Measurements from ENCODE around the gene WNK1.
"Not testable (repeated sequence)": the region's sequence is repeated elsewhere in the genome, so short reads cannot be mapped to it uniquely, and the experiment has no call there.

The WNK1 gene

GRCh38 chr12:779745-780734 is 27.7 kb downstream of the WNK1 start:
- no peak for DNase-seq

GRCh38 chr12:780750-781379 is 28.5 kb downstream of the WNK1 start:
- DNase-seq: no peak

DNA sequence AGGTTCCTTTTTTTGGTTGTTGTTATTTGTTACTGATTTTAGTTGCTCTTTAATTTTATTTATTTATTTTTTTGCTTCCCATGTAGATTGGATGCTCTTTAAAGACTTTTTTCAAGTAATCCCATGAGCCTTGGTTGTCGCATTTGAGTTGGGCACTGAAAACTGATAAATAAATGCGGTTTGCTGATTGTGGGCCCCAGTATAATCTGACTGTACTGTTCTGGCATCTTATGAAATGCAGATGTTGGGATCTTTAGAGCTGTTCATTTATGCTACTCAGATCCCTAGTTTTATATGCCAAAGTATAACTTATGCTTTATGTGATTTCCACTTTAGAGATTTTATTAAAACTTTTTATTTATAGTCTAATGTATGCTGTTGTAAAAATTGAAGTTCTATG is 33.3 kb downstream of the WNK1 start:
- no peak for DNase-seq

DNA sequence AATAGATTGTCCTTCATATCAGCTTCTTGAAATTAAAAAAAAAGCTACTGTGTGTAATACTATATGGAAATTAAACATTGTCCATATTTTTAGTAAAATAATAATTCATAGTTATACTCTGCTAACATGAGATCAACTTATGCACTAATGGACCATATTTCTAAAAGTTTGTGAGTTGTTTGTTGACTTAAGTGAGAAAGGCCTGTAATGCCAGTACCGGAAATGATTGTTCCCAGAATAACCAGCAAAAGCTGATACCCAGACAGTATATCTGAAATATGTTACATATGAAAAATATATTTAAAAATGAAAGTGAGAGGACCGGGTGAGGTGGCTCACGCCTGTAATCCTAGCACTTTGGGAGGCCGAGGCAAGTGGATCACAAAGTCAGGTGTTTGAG is 35.9 kb downstream of the WNK1 start:
- DNase-seq: no peak

DNA sequence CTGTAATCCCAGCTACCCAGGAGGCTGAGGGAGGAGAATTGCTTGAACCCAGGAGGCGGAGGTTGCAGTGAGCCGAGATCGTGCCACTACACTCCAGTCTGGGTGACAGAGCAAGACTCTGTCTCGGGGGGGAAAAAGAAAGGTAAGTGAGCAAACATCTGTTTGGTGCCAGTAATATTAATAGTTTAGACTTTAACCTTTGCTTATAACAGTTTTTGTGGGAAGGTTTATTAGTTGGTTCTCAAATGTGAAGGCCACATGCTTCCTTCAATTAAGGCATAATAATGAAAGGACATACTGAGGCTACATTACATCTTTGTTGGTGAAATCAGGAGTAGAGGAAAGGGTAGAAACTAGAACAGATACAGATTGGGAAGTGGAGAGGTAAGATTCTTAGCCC is 36.4 kb downstream of the WNK1 start:
- DNase-seq: not testable (repeated sequence)

GRCh38 chr12:789852-790563 is 37.6 kb downstream of the WNK1 start:
- no peak for DNase-seq

DNA sequence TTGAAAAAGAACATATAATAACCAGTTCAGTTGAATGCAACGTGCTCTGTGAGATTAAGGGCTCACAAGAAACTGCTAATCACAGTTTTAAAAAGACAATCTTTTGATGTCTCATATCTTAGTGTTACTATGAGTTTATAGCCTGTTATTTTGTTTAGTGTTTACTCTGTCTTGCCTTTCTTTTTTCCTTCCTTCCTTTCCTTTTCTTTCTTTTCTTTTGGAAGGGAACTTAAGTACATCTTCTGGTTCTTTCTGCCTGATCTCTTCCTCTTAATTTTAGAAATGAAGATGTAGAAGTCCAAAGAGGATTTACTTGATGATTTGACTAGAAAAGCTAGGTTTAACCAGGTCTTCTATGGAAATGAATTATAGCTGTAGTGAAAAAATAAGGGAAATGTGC is 38.2 kb downstream of the WNK1 start:
- no peak for DNase-seq

DNA sequence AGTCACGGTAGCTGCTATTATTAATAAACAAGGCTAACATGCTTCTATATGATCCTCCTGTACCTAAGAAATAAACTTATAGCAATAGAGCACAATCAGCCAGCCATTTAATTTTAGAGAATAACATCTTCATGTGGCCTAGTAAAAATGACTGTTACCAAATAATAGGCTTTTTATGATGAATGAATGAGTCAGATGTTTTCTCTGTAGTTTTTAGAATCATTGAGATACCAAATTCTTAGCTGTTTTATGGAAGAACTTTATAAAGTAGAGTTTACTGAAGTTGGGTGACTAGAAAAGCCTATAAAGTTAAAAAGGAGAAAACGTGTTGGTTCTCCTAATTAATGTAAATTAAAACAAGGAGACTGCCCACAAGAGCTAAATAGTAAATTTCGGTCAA is 40.7 kb downstream of the WNK1 start:
- DNase-seq: no peak

- DNase-seq: no peak
These were observed 41.3 kb downstream of the WNK1 start for GRCh38 chr12:793711-794110.

- DNase-seq: no peak
These were observed 42.9 kb downstream of the WNK1 start for GRCh38 chr12:795305-795704.

DNA sequence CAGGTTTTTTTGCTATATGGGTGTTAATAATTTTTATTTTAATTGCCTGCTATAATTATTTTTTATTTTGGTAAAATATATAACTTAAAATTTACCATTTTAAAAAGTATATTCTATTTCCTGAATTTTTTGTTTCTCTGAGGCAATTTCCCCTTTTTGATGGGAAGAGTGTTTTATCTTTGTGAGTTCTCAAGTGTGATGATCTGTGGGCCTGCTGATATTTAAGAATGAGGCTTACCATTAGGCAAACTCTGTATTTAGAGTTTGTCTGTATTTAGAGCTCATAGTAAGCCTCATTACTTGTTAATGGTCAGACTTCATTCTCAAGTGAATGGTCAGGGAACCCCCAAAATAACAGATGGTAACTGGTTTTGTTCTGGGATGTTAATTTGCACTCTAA is 48.0 kb downstream of the WNK1 start:
- DNase-seq: no peak

DNA sequence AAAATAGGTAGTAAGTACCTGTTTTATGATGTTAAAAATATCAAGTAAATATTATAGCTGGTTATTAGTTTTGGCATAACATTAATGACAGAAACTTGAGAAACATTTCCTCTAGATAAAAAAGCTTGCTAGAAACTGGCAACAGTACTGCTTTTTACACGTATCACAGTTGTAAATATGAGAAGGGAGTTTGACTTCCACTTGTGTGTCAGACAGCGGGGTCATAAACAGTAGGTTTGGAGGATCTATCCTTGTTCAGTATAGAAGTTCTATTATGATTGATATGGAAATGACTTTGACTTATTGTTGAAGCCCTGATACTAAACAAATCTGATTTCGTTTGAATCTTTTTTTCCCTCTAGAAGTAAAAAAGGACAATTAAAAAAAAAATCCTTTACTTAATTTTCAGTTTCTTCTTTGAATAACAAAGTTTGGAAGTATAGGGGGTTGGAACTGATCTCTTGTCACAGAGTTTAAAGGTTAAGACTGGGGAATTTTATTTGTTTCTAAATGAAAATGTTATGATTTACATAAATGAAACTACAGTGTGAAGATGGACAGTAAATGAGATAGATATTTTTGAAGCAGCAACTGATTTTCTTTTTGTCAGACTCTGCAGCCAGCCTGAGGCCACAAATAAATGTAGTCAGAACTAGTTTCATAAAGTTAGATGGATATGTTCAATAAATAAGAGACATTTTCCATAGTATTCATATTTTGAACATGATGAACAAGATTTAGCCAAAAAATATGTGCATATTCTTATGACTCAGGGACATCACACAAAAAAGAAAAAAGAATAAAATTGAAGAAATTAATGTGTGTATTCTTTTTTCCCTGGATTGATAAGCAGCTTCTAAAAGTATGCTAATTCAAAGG is 50.1 kb downstream of the WNK1 start:
- DNase-seq: no peak

DNA sequence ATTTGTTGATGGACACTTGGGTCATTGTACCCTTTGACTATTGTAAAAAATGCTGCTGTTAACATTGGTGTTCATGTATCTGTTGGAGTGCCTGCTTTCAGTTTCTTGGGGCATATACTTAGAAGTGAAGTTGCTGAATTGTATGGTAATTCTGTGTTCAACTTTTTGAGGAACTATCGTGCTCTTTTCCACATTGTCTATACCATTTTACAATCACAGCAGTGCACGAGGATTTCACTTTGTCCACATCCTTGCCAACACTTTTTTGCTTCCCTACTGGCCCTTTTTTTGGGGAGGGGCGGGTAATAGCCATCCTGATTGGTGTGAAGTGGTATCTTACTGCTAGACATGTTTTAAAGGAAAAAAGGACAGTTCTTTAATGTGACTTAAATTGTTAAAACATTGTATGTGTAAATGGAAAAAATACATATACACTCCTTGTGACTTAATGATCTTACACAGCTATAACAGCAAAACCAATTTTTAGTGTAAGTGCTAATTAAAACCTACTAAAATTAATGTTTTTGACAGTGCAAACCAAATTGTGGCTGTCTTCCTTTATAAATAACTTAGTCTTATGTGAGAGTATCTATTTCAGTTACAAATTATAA is 52.7 kb downstream of the WNK1 start:
- DNase-seq: no peak

DNA sequence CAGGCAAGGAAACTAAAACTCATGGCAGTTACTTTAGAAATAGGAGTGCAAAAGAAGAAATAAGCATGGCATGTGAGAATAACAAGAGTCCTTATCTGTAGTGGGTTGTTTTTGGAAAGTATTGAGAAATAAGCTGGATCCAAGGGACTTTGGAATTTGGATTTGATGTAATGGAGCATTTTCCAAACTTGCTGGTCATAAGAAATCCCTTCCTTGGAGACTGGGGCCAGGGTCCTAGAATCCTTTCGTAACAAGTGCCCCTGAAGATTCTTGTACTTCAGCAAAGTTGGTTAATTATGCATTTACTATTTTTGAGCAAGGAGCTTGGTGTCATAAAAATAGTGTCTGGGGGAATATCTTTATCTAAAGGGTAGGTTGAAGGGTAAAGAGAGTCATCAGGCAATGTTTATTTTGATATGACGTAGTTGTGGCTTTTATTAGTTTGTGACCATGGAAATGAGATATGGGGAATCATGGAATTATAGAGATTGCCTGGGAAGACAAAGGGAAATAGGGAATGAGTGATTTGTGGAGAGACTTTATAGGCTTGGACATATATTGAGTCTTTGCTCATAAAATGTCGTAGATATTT is 53.9 kb downstream of the WNK1 start:
- DNase-seq: no peak

DNA sequence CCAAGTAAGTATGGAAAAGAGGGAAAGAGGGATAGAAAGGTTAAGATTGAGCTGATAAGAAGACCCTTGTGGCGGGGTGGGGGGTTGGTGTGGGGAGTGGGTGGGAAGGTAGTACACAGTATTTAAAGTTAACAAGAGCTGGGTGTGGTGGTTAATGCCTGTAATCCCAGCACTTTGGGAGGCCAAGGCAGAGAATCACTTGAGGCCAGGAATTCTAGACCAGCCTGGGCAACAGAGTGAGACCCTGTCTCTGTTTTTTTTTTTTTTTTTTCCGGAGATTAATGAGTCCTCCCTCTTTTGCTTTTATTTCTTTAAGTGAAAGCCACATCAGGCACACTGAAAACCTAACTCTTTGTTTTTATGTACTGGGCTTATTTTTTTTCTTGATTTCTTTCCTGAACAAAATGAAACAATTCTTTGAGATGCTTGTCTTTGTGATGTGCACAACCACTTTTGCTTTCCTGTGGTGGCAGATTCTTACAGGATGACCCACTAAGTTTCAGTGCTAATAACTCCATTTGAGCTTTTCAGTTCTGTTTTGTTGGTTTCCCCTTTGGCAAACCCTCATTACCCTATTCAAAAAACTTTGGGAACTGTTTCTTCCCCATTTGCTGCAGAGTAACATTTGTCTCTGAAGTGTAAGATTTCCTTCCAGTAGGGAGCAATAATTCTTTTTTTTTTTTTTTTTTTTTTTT is 54.8 kb downstream of the WNK1 start:
- no peak for DNase-seq

DNA sequence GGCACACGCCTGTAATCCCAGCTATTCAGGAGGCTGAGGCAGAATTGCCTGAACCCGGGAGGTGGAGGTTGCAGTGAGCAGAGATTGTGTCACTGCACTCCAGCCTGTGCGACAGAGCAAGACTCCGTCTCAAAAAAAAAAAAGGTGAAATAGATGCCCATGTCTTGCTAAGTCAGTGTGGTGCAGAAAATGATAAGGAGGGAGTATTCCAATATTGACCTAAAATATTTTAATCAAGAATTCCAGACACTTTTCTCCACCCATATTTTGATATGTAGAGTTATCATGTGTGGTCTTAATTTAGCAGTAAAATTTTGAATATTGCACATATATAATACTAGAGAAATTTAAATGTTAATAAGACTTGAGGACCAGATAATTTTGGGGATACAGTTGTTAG is 57.7 kb downstream of the WNK1 start:
- DNase-seq: no peak

DNA sequence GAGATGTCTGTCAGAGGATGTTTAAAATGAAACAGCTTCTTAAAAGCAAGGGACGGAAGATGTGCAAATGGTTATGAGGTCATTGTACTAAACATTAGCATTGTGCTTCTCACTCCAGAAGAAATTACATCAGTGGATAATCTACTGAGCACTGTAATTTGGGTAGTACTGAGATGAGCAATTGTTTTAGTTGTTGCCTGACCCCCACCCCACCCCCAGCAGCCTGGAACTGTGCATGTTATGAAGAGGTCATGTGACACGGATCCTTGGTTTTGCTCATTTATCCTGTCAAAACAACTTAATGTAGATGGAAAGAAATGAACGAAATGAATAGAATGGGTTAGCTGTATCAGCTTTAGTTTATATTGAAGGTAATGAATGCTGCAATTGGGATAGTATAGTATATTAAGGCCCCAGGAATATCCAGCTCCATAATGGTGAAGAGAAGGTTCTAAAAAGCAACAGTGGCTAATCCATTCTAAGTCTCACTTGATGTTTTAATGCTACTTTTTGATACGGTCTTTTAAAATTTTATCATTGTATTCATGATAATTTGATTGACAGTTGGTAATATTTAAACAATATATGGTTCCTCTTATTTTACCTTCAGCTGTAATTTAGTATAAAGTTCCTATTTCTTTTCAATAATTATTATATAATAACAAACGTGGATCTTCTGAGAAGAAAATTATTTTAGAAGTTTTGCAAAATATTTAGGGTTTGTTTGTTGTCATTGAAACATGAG is 58.5 kb downstream of the WNK1 start:
- no peak for DNase-seq

GRCh38 chr12:812950-813349 is 60.6 kb downstream of the WNK1 start:
- no peak for DNase-seq

GRCh38 chr12:817456-817855 is 65.1 kb downstream of the WNK1 start:
- not testable (repeated sequence) for DNase-seq

DNA sequence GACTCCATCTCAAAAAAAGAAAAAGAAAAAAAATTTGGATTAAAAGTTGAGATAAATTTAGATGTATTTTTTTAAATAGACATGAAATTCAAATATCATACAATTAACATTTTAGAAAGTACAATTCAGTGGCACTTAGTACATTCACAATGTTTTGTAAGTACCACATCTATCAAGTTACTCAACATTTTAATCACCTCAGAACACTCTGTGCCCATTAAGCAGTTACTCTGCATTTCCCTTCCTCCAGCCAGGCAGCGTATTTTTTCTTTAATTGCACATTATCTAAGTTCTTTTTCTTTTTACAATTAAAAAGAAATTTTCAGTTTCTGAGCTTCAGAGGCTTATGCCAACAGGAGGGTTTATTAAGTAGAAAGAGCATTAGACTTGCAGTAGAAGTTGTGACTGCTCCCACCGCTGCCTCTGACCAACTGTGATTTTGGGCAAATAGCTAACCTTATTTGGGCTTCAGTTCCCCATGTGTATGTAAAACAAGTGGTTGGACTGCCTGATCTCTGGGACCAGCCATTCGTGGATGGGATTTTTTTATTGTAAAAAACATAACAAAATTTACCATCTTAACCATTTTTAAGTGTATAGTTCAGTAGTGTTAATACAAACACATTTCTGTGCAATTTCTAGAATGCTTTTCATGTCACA is 65.7 kb downstream of the WNK1 start:
- DNase-seq: no peak
